ENCODE data around the gene DIPK1B.

DNA sequence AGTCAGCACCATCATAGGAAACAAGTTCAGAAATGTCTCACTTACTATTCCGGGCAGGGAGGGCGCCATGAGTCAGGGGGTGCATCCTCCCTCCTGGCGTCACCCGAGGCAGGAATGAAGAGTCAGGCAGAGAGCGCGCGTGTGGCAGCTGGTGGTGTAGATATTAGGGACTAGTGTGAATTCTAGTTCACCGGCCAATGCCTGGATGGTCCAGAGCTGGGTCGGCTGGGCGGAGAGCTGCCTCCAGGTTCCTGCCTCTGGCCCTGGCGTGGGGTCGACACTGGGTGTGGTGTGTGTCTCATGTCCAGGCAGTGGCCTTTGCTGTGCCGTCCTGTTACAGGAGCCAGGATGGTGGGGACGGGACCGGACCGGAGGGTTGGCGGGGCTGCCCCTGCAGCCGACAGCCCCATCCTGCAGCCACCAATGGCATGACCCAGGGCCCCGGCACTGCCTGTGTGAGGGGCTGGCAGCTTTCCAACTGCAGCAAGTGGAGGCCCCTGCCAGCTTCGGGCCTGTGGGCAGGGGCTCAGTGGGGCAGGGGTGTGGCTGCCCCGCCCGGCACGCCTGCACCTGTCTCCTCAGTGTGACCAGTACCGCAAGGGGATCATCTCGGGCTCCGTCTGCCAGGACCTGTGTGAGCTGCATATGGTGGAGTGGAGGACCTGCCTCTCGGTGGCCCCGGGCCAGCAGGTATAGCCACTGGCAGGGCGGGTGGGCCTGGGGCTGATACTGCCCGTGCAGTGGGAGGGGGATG, 9.1 kb downstream of the DIPK1B start:
- TF ChIP-seq, protein P1, sequence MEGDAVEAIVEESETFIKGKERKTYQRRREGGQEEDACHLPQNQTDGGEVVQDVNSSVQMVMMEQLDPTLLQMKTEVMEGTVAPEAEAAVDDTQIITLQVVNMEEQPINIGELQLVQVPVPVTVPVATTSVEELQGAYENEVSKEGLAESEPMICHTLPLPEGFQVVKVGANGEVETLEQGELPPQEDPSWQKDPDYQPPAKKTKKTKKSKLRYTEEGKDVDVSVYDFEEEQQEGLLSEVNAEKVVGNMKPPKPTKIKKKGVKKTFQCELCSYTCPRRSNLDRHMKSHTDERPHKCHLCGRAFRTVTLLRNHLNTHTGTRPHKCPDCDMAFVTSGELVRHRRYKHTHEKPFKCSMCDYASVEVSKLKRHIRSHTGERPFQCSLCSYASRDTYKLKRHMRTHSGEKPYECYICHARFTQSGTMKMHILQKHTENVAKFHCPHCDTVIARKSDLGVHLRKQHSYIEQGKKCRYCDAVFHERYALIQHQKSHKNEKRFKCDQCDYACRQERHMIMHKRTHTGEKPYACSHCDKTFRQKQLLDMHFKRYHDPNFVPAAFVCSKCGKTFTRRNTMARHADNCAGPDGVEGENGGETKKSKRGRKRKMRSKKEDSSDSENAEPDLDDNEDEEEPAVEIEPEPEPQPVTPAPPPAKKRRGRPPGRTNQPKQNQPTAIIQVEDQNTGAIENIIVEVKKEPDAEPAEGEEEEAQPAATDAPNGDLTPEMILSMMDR (IDR thresholded peaks at IDR 0.05; ENCODE audit: low read depth, low read length) = no peak
- TF ChIP-seq, protein P2, sequence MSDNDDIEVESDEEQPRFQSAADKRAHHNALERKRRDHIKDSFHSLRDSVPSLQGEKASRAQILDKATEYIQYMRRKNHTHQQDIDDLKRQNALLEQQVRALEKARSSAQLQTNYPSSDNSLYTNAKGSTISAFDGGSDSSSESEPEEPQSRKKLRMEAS (IDR thresholded peaks at IDR 0.05; ENCODE audit: low read depth, low read length) = no peak
- no peak for TF ChIP-seq MYC (IDR thresholded peaks at IDR 0.05; ENCODE audit: low read depth, low read length)
- TF ChIP-seq POLR2A (IDR thresholded peaks at IDR 0.05; ENCODE audit: extremely low read depth, insufficient read length) = no peak

Measured in NB4 (cell line).